Stimulated activated CD4-positive, alpha-beta T cell treated with anti-CD3 and anti-CD28 coated beads, TNF-alpha, amount 100 ng/mL, for 1 hour (primary cell): ENCODE data around the gene THSD4.
"Not testable (repeated sequence)": the region's sequence is repeated elsewhere in the genome, so short reads cannot be mapped to it uniquely, and the experiment has no call there.

Source experiments
- DNase-seq, 3 donors: peaks; one replicate each; pipeline ENCODE4 v3.0.0-alpha.2; 2020; ENCODE audit warnings: low read depth in 3 of 3, low spot score in 1 of 3

The THSD4 gene

GRCh38 chr15:71319424-71319823 is 204.2 kb downstream of the THSD4 start:
- DNase-seq = not testable (repeated sequence)

- DNase-seq = no peak
Measured at GRCh38 chr15:71319935-71320334, 204.7 kb downstream of the THSD4 start.

GRCh38 chr15:71323082-71323481 is 207.8 kb downstream of the THSD4 start:
- no peak for DNase-seq

- no peak for DNase-seq
Measured at GRCh38 chr15:71323584-71323983, 208.3 kb downstream of the THSD4 start.

- no peak for DNase-seq
Measured at GRCh38 chr15:71325481-71325880, 210.2 kb downstream of the THSD4 start.

GRCh38 chr15:71328453-71328852 is 213.2 kb downstream of the THSD4 start:
- no peak for DNase-seq

GRCh38 chr15:71329041-71329440 is 213.8 kb downstream of the THSD4 start:
- no peak for DNase-seq

GRCh38 chr15:71329497-71330260 is 214.4 kb downstream of the THSD4 start:
- no peak for DNase-seq

- no peak for DNase-seq
Measured at GRCh38 chr15:71330638-71331162, 215.4 kb downstream of the THSD4 start.

GRCh38 chr15:71331173-71331572 is 215.9 kb downstream of the THSD4 start:
- DNase-seq = no peak

GRCh38 chr15:71332431-71333004 is 217.2 kb downstream of the THSD4 start:
- DNase-seq = no peak

- no peak for DNase-seq
Measured at GRCh38 chr15:71333136-71333700, 217.9 kb downstream of the THSD4 start.

- no peak for DNase-seq
Measured at GRCh38 chr15:71333839-71334238, 218.6 kb downstream of the THSD4 start.

GRCh38 chr15:71334434-71334833 is 219.2 kb downstream of the THSD4 start:
- DNase-seq = no peak

- DNase-seq = no peak
Measured at GRCh38 chr15:71334873-71335272, 219.6 kb downstream of the THSD4 start.

- DNase-seq = no peak
Measured at GRCh38 chr15:71335591-71335990, 220.3 kb downstream of the THSD4 start.

- no peak for DNase-seq
Measured at GRCh38 chr15:71336671-71337070, 221.4 kb downstream of the THSD4 start.

- no peak for DNase-seq
Measured at GRCh38 chr15:71337197-71337845, 222.1 kb downstream of the THSD4 start.

GRCh38 chr15:71338265-71338664 is 223.0 kb downstream of the THSD4 start:
- DNase-seq = no peak

- no peak for DNase-seq
Measured at GRCh38 chr15:71338827-71339542, 223.7 kb downstream of the THSD4 start.
